LNCaP clone FGC (cell line): ENCODE results near the gene TPMT.
"Not testable (repeated sequence)": the region's sequence is repeated elsewhere in the genome, so short reads cannot be mapped to it uniquely, and the experiment has no call there.

Experiments used
- DNase-seq: peaks from one replicate; pipeline ENCODE4 v3.0.0-alpha.2; 2011; ENCODE audit warnings: low read depth
- H3K4me3 ChIP-seq: 2 replicates; pipeline ENCODE4 v1.5.1; 2011; ENCODE audit warnings: mild to moderate bottlenecking, low read depth, low read length, control low read depth
- CTCF ChIP-seq: IDR thresholded peaks from 2 replicates; pipeline ENCODE4 v1.5.1; 2012; ENCODE audit warnings: mild to moderate bottlenecking; ENCODE audit not compliant: control insufficient read depth, insufficient read depth; ENCODE audit errors: extremely low read depth

Gene TPMT

DNA sequence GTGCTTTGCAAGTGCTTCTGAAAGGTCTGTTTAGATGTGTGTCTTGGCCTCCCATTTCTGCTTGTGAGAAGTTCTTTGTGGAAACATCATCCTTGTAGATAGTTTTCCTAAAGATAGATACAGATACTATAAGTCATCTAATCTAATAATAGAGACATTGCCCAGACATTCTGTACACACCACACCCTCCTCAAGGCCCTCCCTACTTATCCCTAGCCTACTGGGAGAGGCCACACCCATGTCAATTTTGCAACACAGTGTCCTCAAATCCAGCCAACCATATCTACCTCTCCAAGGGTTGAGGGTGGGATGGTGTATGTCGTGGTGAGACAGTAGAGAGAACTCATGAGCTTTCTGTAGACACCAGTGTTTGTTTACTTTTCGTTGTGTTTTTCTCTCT, 6.6 kb upstream of the TPMT start:
- no peak for TF ChIP-seq CTCF
- no peak for DNase-seq
- no peak overlapping the region for H3K4me3 ChIP-seq

DNA sequence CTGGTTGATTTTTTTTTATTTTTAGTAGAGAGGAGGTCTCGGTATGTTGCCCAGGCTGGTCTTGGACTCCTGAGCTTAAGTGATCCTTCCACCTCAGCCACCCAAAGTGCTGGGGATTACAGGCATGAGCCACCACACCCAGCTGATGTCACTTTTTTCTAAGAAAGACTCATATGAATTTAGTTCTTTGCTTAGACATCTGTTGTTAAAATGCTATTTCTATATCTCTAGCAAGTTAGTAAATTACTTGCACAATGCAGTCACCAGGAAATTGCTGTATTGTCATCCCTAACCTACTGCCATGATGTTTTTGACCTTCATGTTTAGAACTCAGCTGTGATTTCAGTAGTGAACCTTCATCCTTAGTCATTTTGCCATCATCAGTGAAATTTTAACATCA, 6.0 kb upstream of the TPMT start:
- DNase-seq, result no peak
- no peak for TF ChIP-seq CTCF
- no peak overlapping the region for H3K4me3 ChIP-seq

DNA sequence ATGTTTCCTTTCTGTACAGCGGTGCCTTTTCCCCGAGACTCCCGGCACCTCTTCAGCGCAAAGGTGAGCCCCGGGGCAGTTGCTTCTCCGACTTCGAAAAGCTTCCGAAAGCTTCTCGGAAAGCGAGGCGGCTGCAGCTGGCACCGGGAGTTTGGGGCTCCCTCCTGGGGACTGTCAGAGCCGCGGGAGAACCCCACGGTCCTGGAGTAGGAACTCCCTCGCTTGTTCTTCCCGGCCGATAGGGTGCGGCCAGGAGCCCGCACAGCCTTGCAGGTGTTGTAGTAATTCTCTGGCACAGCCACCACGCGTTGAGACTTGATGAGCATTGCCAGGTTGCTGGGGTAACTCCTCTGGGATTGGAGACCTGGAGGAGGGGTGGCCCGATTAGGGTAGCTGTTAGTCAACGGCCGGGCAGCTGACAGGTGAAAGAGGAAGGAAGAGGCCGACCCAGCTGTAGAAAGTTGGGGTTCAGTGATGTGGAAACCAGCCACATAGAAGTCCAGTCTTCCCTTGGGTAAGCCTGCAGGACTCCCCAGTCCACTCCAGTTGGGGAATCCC, 1.1 kb upstream of the TPMT start:
- peak; percentile 80 for DNase-seq
- peak; percentile 62 for TF ChIP-seq CTCF
- peak overlapping the region; percentile 94 for H3K4me3 ChIP-seq

DNA sequence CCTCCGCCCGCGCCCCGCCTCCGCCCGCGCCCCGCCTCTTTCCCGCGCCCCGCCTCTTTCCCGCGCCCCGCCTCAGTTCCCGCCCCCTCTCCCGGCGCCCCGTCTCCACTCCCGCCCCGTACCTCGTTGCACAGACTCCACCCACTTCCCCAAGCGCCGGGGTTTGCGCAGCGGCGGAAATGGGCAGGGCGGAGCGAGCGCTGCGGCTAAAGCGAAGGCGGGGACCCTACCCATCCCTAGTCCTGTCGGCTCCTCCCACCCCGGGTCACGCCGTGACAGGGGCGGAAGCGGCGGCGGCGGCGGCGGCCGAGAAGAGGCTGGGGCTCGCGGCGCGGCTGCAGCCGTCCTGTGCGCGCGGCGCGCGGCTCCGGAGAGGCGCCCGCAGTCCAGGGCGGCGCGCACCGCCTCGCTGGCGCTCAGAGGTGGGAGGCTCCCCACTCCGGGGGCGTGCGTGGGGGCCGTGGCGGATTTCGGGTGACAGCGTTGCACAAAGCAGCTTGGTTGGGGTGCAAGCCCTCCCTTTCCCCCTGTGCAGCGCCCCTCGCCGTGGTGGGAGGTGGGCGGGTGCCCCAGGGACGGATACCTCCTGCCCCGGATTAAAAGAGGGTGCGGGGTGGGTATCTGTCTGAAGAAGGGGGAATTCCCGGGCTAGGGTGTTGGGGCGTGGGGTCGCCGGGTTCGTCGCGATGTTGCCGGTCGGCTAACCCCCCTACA, 430 bp upstream of the TPMT start, which contains the start of gene KDM1B:
Gene KDM1B (plus strand): TSS at position 273 of the 714 bp plus-strand sequence. CDS start 4,474 bp downstream, outside the sequence.
- TF ChIP-seq CTCF, result no peak
- DNase-seq, result peak; percentile 90
- H3K4me3 ChIP-seq, result peak within 1 kb of the TSS; percentile 94

DNA sequence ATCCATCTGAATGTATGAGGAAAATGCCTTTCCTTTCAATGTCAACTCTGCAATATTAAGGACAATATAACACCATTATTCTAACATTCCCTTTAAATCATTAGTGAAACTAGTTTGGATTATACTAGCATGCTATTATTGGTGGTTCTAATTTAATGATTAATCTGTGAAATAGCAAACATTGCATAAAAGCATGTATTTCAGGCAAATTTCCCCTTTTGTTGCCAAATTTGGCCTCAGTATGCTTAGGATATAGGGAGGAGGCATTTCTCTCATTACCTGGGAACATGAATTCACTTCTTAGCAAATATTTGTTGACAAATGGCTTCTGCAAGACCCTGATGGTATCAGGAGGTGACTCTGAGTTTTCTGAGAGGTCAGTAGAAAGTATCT, 1.6 kb downstream of the TPMT start:
- no peak for TF ChIP-seq CTCF
- no peak overlapping the region for H3K4me3 ChIP-seq
- DNase-seq, result no peak

- TF ChIP-seq CTCF, result no peak
- H3K4me3 ChIP-seq, result no peak overlapping the region
These were observed 3.1 kb downstream of the TPMT start for GRCh38 chr6:18151801-18152200.

GRCh38 chr6:18151391-18151790, 3.5 kb downstream of the TPMT start:
- DNase-seq, H3K4me3 ChIP-seq: not testable (repeated sequence)

More at GRCh38 chr6:18151801-18152200, 3.1 kb downstream of the TPMT start:
- DNase-seq, result no peak
